Karpas-422 (cell line): ENCODE results near the gene PSMD3. TPM values are rescaled to one million over a fixed set of nuclear protein-coding genes. Genes with fewer than 3 reads are reported as not detected.

ENCODE experiments used
- DNase-seq: peaks from one replicate; pipeline ENCODE4 v3.0.0-alpha.2; 2015
- H2AFZ ChIP-seq: fragments of 200-600 bp; sonication (generic); 2 replicates; pipeline ENCODE4 v1.6.1; 2014; ENCODE audit warnings: antibody characterized with exemption, low read length, mixed read lengths
- H3K27ac ChIP-seq: fragments of 200-600 bp; sonication (generic); 2 replicates; pipeline ENCODE4 v1.5.1; 2014; ENCODE audit warnings: mild to moderate bottlenecking, low read length, moderate library complexity
- H3K27me3 ChIP-seq: fragments of 200-600 bp; sonication (generic); 2 replicates; pipeline ENCODE4 v1.6.1; 2014; ENCODE audit warnings: low read length, mixed read lengths
- H3K36me3 ChIP-seq: fragments of 200-600 bp; sonication (generic); 2 replicates; pipeline ENCODE4 v1.6.1; 2014; ENCODE audit warnings: low read length, mixed read lengths; ENCODE audit not compliant: insufficient read depth
- H3K4me1 ChIP-seq: fragments of 200-600 bp; sonication (generic); 2 replicates; pipeline ENCODE4 v1.6.1; 2014; ENCODE audit warnings: mild to moderate bottlenecking, low read length, mixed read lengths
- H3K4me2 ChIP-seq: fragments of 200-600 bp; sonication (generic); 2 replicates; pipeline ENCODE4 v1.6.1; 2014; ENCODE audit warnings: low read length, low read depth, mild to moderate bottlenecking; ENCODE audit not compliant: poor library complexity, severe bottlenecking
- H3K4me3 ChIP-seq: fragments of 200-600 bp; sonication (generic); 2 replicates; pipeline ENCODE4 v1.5.1; 2014; ENCODE audit warnings: mild to moderate bottlenecking, antibody characterized with exemption, low read length, mixed read lengths
- H3K79me2 ChIP-seq: fragments of 200-600 bp; sonication (generic); 2 replicates; pipeline ENCODE4 v1.6.1; 2014; ENCODE audit warnings: mild to moderate bottlenecking, low read length, mixed read lengths
- H3K9ac ChIP-seq: fragments of 200-600 bp; sonication (generic); 2 replicates; pipeline ENCODE4 v1.6.0; 2014; ENCODE audit warnings: low read length
- H3K9me2 ChIP-seq: fragments of 200-600 bp; sonication (generic), shearing (Covaris generic); replicated peaks from 2 replicates; pipeline ENCODE4 v1.6.0; 2014; ENCODE audit warnings: mild to moderate bottlenecking, low read length, moderate library complexity; ENCODE audit not compliant: insufficient read depth
- H3K9me3 ChIP-seq: fragments of 300-700, 200-600 bp; sonication (generic); 2 replicates; pipeline ENCODE4 v1.6.1; 2014; ENCODE audit warnings: low read length, mixed read lengths
- H4K20me1 ChIP-seq: fragments of 200-600 bp; sonication (generic); 2 replicates; pipeline ENCODE4 v1.6.1; 2014; ENCODE audit warnings: mild to moderate bottlenecking, antibody characterized with exemption, low read length, low read depth; ENCODE audit not compliant: insufficient read depth
- total RNA-seq: library from RNA; depleted of rRNA; stranded (reverse); fragments of >200 nt; shearing (Covaris generic); gene quantifications from 2 replicates; pipeline ENCODE4 v1.2.3, GENCODE V29; 2014; ENCODE audit warnings: low replicate concordance

Gene PSMD3
- total RNA-seq, 1 experiment from 2014 or later, result 87.1 TPM

DNA sequence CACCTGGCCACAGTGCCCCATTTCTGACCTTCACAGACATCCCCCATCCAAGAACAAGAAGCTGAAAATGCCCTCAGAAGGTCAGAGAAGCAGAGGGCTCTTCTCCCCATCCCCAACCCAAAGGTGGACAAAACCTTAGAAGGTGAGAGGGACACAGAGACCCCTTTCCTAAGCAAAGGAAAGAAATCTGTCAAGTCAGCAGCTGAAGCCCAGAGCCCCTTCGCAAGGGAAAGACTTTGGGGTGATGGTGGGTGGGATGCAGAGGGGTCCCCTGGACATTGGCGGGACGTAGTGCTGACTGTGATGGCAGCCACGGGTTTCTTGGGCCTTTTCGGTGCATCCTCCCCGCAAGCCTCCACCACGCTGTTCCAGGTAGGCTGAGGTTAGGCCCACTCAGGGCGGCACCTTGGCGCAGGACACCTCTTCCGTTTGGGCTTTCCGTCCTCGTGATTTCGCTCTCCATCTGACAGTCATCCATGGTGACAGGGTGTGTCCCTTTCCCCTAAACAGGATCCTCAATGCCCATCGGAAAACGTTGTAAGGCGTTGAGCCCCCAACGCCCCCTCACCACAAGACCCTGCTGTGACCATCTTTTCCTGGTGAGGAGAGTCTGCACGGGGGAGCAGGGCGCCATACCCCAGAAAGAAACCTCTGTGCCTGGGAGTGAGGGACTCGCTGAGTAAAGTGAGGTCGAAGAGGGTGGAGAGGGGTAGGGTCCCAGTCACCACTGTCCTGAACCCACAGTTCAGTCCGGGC lies 28.5 kb upstream of the PSMD3 start:
- no peak overlapping the region for H2AFZ ChIP-seq
- peak overlapping the region; percentile 53; the same call in 1 of the 2 replicates for H3K9ac ChIP-seq
- no peak overlapping the region for H3K27ac ChIP-seq
- no peaks in the 10 kb centered on the region for H3K36me3 ChIP-seq
- no peaks in the 10 kb centered on the region for H3K27me3 ChIP-seq
- H3K9me2 ChIP-seq, result no peaks in the 10 kb centered on the region
- H3K9me3 ChIP-seq, result no peaks in the 10 kb centered on the region
- peaks cover 19% of the 10 kb centered on the region for H3K4me1 ChIP-seq
- DNase-seq, result no peak
- no peaks in the 10 kb centered on the region for H3K79me2 ChIP-seq
- no peaks in the 10 kb centered on the region for H4K20me1 ChIP-seq
- peak overlapping the region; percentile 67 for H3K4me2 ChIP-seq
- H3K4me3 ChIP-seq, result peak overlapping the region; percentile 59; the same call in 1 of the 2 replicates

GRCh38 chr17:39952680-39953470 lies 27.7 kb upstream of the PSMD3 start:
- Histone ChIP-seq H3K4me1 (peaks cover 19% of the 10 kb centered on the region), H3K36me3 (no peaks in the 10 kb centered on the region), H3K4me3 (peak overlapping the region; percentile 78), H3K9me2 (no peaks in the 10 kb centered on the region), H2AFZ (peak overlapping the region; percentile 90), H3K27me3 (no peaks in the 10 kb centered on the region), H4K20me1 (no peaks in the 10 kb centered on the region), H3K4me2 (peak overlapping the region; percentile 96), H3K79me2 (no peaks in the 10 kb centered on the region), H3K9me3 (no peaks in the 10 kb centered on the region), H3K27ac (no peak overlapping the region), H3K9ac (peak overlapping the region; percentile 82)
- peak; percentile 98 for DNase-seq

- Histone ChIP-seq H3K9me3 (no peaks in the 10 kb centered on the region), H3K4me2 (peak overlapping the region; percentile 96), H3K27ac (peak overlapping the region; percentile 49; the same call in 1 of the 2 replicates), H3K4me3 (peak overlapping the region; percentile 78), H3K9me2 (no peaks in the 10 kb centered on the region), H3K36me3 (no peaks in the 10 kb centered on the region), H3K4me1 (peaks cover 19% of the 10 kb centered on the region), H4K20me1 (no peaks in the 10 kb centered on the region), H2AFZ (peak overlapping the region; percentile 90), H3K27me3 (no peaks in the 10 kb centered on the region), H3K9ac (peak overlapping the region; percentile 82), H3K79me2 (no peaks in the 10 kb centered on the region)
- no peak for DNase-seq
Observed at GRCh38 chr17:39953471-39953888, 27.1 kb upstream of the PSMD3 start.

DNA sequence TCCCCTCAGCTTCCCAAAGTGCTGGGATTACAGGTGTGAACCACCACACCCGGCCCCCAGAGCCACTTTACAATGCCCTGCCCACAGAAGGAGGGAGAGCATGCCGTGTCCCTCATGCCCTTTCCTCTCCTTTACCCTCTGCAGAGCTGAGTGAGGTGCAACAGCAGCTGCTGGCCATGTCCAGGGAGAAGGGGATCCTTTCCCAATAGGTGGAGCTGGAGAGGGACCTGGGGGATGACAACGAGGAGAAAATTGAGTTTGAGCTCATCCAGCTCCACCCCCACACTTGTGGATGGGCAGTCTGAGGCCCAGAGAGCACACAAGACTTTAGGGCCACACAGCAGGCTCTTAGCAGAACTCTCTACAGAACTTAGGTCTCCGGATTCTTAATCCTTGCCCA lies 25.7 kb upstream of the PSMD3 start:
- no peaks in the 10 kb centered on the region for H3K36me3 ChIP-seq
- H3K4me2 ChIP-seq, result no peak overlapping the region
- H3K27ac ChIP-seq, result no peak overlapping the region
- no peak overlapping the region for H2AFZ ChIP-seq
- no peaks in the 10 kb centered on the region for H3K27me3 ChIP-seq
- no peak overlapping the region for H3K4me3 ChIP-seq
- H3K4me1 ChIP-seq, result peaks cover 19% of the 10 kb centered on the region
- no peak overlapping the region for H3K9ac ChIP-seq
- DNase-seq, result no peak
- no peaks in the 10 kb centered on the region for H3K9me3 ChIP-seq
- no peaks in the 10 kb centered on the region for H3K9me2 ChIP-seq
- H4K20me1 ChIP-seq, result no peaks in the 10 kb centered on the region
- H3K79me2 ChIP-seq, result no peaks in the 10 kb centered on the region

- Histone ChIP-seq H3K9ac (no peak overlapping the region), H3K27me3 (no peaks in the 10 kb centered on the region), H3K4me2 (no peak overlapping the region), H2AFZ (no peak overlapping the region), H3K36me3 (no peaks in the 10 kb centered on the region), H3K9me3 (no peaks in the 10 kb centered on the region), H3K4me3 (no peak overlapping the region), H3K27ac (no peak overlapping the region), H3K9me2 (no peaks in the 10 kb centered on the region), H4K20me1 (no peaks in the 10 kb centered on the region), H3K4me1 (peaks cover 19% of the 10 kb centered on the region), H3K79me2 (no peaks in the 10 kb centered on the region)
- DNase-seq, result no peak
Observed at GRCh38 chr17:39955726-39956225, 24.8 kb upstream of the PSMD3 start.

- Histone ChIP-seq H3K4me1 (peaks cover 6% of the 10 kb centered on the region), H3K27me3 (no peaks in the 10 kb centered on the region), H2AFZ (no peak overlapping the region), H3K4me2 (no peak overlapping the region), H3K27ac (no peak overlapping the region), H3K79me2 (no peaks in the 10 kb centered on the region), H3K4me3 (no peak overlapping the region), H3K9me2 (no peaks in the 10 kb centered on the region), H3K9ac (no peak overlapping the region), H4K20me1 (no peaks in the 10 kb centered on the region), H3K9me3 (no peaks in the 10 kb centered on the region), H3K36me3 (no peaks in the 10 kb centered on the region)
- DNase-seq, result no peak
Observed at GRCh38 chr17:39960524-39961041, 20.0 kb upstream of the PSMD3 start.

- Histone ChIP-seq H3K9me2 (no peaks in the 10 kb centered on the region), H3K27ac (no peak within 1 kb of the TSS), H3K9ac (no peak within 1 kb of the TSS), H3K79me2 (no peaks in the 10 kb centered on the region), H3K4me3 (no peak within 1 kb of the TSS), H3K36me3 (no peaks in the 10 kb centered on the region), H3K9me3 (no peaks in the 10 kb centered on the region), H4K20me1 (no peaks in the 10 kb centered on the region), H3K4me1 (peaks cover 6% of the 10 kb centered on the region), H2AFZ (no peak within 1 kb of the TSS), H3K4me2 (no peak within 1 kb of the TSS), H3K27me3 (no peaks in the 10 kb centered on the region)
- no peak for DNase-seq
Observed at GRCh38 chr17:39962642-39963220, 17.9 kb upstream of the PSMD3 start, which contains the start of gene GSDMA. Gene GSDMA, plus strand, starts transcription at chr17:39963004. Its CDS starts 2,684 bp downstream, at chr17:39965688.
